ENCODE data around the gene RASAL1.
"Not testable (repeated sequence)": the region's sequence is repeated elsewhere in the genome, so short reads cannot be mapped to it uniquely, and the experiment has no call there.

RASAL1 gene

GRCh38 chr12:113137861-113138783, 2.6 kb upstream of the RASAL1 start:
- no peak for DNase-seq

GRCh38 chr12:113136990-113137511, 1.5 kb upstream of the RASAL1 start:
- DNase-seq, result no peak

GRCh38 chr12:113136128-113136989, 798 bp upstream of the RASAL1 start:
- peak; percentile 79 for DNase-seq

- peak; percentile 51 for DNase-seq
Observed at GRCh38 chr12:113134521-113134951, 1.0 kb downstream of the RASAL1 start.

GRCh38 chr12:113134071-113134470, 1.5 kb downstream of the RASAL1 start:
- DNase-seq, result no peak

GRCh38 chr12:113133666-113134065, 1.9 kb downstream of the RASAL1 start:
- DNase-seq, result no peak

- no peak for DNase-seq
Observed at GRCh38 chr12:113133036-113133435, 2.5 kb downstream of the RASAL1 start.

- DNase-seq, result no peak
Observed at GRCh38 chr12:113131556-113131955, 4.0 kb downstream of the RASAL1 start.

GRCh38 chr12:113130457-113131135, 5.0 kb downstream of the RASAL1 start:
- DNase-seq, result peak; percentile 34

GRCh38 chr12:113129664-113130456, 5.7 kb downstream of the RASAL1 start:
- no peak for DNase-seq

- no peak for DNase-seq
Observed at GRCh38 chr12:113128802-113129663, 6.5 kb downstream of the RASAL1 start.

- DNase-seq, result no peak
Observed at GRCh38 chr12:113127791-113128199, 7.8 kb downstream of the RASAL1 start.

GRCh38 chr12:113120670-113121370, 14.7 kb downstream of the RASAL1 start:
- DNase-seq, result peak; percentile 94

GRCh38 chr12:113119980-113120669, 15.4 kb downstream of the RASAL1 start:
- peak; percentile 81 for DNase-seq

- DNase-seq, result no peak
Observed at GRCh38 chr12:113118142-113118541, 17.4 kb downstream of the RASAL1 start.

- DNase-seq, result not testable (repeated sequence)
Observed at GRCh38 chr12:113117684-113118083, 17.9 kb downstream of the RASAL1 start.

- DNase-seq, result peak; percentile 75
Observed at GRCh38 chr12:113116875-113117274, 18.7 kb downstream of the RASAL1 start.

- DNase-seq, result no peak
Observed at GRCh38 chr12:113115455-113116126, 20.0 kb downstream of the RASAL1 start.

Data from NCI-H69 (cell line).